Thyroid gland (tissue), 4 donors: ENCODE results near the gene TMEM202. TPM values are rescaled to one million over a fixed set of nuclear protein-coding genes. Genes with fewer than 3 reads are reported as not detected.
"Not testable (repeated sequence)": the region's sequence is repeated elsewhere in the genome, so short reads cannot be mapped to it uniquely, and the experiment has no call there.

Experiments used
- DNase-seq, 2 donors: peaks; one replicate each; pipeline ENCODE4 v3.0.0-alpha.2; 2019
- H3K27ac ChIP-seq, 3 donors: fragments of 200-600 bp; sonication (generic); 1 replicate in 2 of 3; 2 replicates in 1 of 3; pipeline ENCODE4 v1.5.1; 2016 to 2019; ENCODE audit warnings: mild to moderate bottlenecking in 1 of 3, moderate library complexity in 1 of 3
- H3K27me3 ChIP-seq: fragments of 200-600 bp; sonication (generic); one replicate; pipeline ENCODE4 v1.5.1; 2019
- H3K36me3 ChIP-seq, 2 donors: fragments of 200-600 bp; sonication (generic); one replicate each; pipeline ENCODE4 v1.5.1; 2016 to 2019
- H3K4me1 ChIP-seq, 2 donors: fragments of 200-600 bp; sonication (generic); one replicate each; pipeline ENCODE4 v1.5.1; 2017 to 2019
- H3K4me3 ChIP-seq, 3 donors: fragments of 200-600 bp; sonication (generic); replicated peaks in 1 of 3; 1 replicate in 2 of 3; 2 replicates in 1 of 3; pipeline ENCODE4 v1.5.1; 2016; ENCODE audit warnings: mild to moderate bottlenecking in 1 of 3
- H3K9me3 ChIP-seq: fragments of 200-600 bp; sonication (generic); one replicate; pipeline ENCODE4 v1.5.1; 2017
- POLR2A ChIP-seq, 2 donors: fragments of 450-650 bp; IDR thresholded peaks; one replicate each; pipeline ENCODE4 v1.6.1; 2017; ENCODE audit warnings: antibody characterized with exemption in 2 of 2, mild to moderate bottlenecking in 2 of 2, moderate library complexity in 1 of 2
- WGBS, 2 donors: methylation state at CpG; one replicate each; pipeline ENCODE4 v1.1.5; 2017; 5-methylcytosine and 5-hydroxymethylcytosine counted together
- intact Hi-C: fragments of 100-400 bp; cut with DNase I; formaldehyde crosslinking; loops from one replicate; pipeline ENCODE4 v1.15.1; 2023
- total RNA-seq, 4 donors: library from RNA; depleted of rRNA; stranded (reverse); fragments of >200 nt; gene quantifications; one replicate each; pipeline ENCODE4 v1.2.3, GENCODE V29; 2016
- TF ChIP-seq, protein P1 (sequence below), 6 experiments: fragments of 200-600 bp in 3 of 6; fragments of 450-650 bp in 3 of 6; sonication (generic) in 3 of 6; IDR thresholded peaks; one replicate each; pipeline ENCODE4 v1.5.1; 2016 to 2019; ENCODE audit warnings: antibody characterized with exemption in 6 of 6, mild to moderate bottlenecking in 2 of 6, inconsistent platforms in 1 of 6, moderate library complexity in 1 of 6

TMEM202 gene
- total RNA-seq, 4 donors from 2014 or later = not detected

DNA sequence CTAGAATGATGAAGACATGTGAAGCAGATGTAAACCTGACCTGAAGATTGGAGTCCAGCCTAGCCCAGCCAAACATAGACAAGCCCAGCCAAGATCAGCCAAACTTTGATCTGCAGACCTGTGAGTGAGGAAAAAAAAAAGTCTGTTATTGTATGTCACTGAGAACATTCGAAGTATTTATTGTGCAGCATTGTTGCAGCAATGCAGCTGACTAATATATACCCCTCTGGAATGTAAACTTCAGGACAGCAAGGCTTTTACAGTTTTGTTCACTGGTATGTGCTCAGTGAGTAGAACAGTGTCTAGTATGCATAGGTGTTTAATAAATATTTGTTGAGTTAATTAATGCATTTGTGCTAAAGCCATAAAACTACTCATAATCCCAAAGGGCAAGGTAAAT, 23.4 kb downstream of the TMEM202 start:
- Histone ChIP-seq H3K27ac (no peak overlapping the region), H3K4me3 (no peak overlapping the region), H3K4me1 (no peaks in the 10 kb centered on the region), H3K9me3 (peaks cover 4% of the 10 kb centered on the region), H3K36me3 (no peaks in the 10 kb centered on the region), H3K27me3 (no peaks in the 10 kb centered on the region)
- DNase-seq = no peak
- TF ChIP-seq, protein P1, sequence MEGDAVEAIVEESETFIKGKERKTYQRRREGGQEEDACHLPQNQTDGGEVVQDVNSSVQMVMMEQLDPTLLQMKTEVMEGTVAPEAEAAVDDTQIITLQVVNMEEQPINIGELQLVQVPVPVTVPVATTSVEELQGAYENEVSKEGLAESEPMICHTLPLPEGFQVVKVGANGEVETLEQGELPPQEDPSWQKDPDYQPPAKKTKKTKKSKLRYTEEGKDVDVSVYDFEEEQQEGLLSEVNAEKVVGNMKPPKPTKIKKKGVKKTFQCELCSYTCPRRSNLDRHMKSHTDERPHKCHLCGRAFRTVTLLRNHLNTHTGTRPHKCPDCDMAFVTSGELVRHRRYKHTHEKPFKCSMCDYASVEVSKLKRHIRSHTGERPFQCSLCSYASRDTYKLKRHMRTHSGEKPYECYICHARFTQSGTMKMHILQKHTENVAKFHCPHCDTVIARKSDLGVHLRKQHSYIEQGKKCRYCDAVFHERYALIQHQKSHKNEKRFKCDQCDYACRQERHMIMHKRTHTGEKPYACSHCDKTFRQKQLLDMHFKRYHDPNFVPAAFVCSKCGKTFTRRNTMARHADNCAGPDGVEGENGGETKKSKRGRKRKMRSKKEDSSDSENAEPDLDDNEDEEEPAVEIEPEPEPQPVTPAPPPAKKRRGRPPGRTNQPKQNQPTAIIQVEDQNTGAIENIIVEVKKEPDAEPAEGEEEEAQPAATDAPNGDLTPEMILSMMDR (IDR thresholded peaks at IDR 0.05) = no peak
- TF ChIP-seq POLR2A (IDR thresholded peaks at IDR 0.05) = no peak
- intact Hi-C loops = no loop called here
- WGBS, 2 donors = 43 to 45% methylated on average over 1 of the region's 1 CpG

DNA sequence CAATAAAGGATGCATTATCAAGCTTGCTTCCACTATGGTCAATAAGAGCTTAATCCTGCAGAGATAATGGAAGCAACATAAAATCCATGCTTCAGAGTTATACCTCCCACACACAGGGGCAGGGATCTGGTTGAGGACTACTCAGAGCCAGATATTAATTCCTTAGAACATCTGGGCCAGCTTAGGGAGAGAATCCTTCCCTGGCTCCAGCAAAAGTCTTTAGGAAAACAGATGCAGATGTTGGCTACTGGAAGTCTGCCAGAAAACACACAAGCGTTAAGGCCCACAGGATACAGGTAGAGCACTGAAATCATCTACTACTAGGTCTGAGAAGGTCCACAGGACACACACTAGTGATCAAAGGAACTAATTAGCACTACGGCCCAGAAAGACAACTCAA, 25.2 kb downstream of the TMEM202 start:
- H3K27ac ChIP-seq = no peak overlapping the region
- no peaks in the 10 kb centered on the region for H3K4me1 ChIP-seq
- 55 to 57% methylated on average over 2 of the region's 2 CpGs for WGBS, 2 donors
- DNase-seq = no peak
- no peaks in the 10 kb centered on the region for H3K36me3 ChIP-seq
- H3K4me3 ChIP-seq = no peak overlapping the region
- intact Hi-C loops = no loop called here
- TF ChIP-seq POLR2A (IDR thresholded peaks at IDR 0.05) = no peak
- TF ChIP-seq, protein P1 (IDR thresholded peaks at IDR 0.05) = no peak
- peaks cover 4% of the 10 kb centered on the region for H3K9me3 ChIP-seq
- no peaks in the 10 kb centered on the region for H3K27me3 ChIP-seq

DNA sequence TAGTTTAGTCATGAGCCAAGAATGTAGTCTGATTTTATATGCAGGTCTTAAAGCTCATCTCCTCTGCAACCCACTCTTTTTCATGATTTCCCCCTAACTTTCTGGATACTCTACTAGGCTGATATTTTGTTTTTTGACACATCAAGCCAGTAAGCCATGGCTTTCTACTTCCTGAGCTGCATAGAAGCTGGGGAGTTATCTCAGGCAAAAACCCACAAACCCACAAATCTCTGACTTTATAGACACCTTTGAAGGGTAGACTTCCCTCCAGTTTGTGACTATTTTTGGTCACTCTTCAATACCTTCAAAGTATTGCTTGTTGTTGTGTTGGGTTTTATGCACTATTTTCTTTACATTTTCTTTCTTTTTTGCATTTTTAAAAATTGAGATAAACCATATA, 28.6 kb downstream of the TMEM202 start:
- Histone ChIP-seq H3K27me3 (no peaks in the 10 kb centered on the region), H3K36me3 (no peaks in the 10 kb centered on the region), H3K9me3 (peaks cover 4% of the 10 kb centered on the region), H3K4me1 (no peaks in the 10 kb centered on the region), H3K4me3 (no peak overlapping the region), H3K27ac (no peak overlapping the region)
- no peak for DNase-seq
- TF ChIP-seq, protein P1 (IDR thresholded peaks at IDR 0.05) = no peak
- no peak for TF ChIP-seq POLR2A (IDR thresholded peaks at IDR 0.05)
- intact Hi-C loops = no loop called here

DNA sequence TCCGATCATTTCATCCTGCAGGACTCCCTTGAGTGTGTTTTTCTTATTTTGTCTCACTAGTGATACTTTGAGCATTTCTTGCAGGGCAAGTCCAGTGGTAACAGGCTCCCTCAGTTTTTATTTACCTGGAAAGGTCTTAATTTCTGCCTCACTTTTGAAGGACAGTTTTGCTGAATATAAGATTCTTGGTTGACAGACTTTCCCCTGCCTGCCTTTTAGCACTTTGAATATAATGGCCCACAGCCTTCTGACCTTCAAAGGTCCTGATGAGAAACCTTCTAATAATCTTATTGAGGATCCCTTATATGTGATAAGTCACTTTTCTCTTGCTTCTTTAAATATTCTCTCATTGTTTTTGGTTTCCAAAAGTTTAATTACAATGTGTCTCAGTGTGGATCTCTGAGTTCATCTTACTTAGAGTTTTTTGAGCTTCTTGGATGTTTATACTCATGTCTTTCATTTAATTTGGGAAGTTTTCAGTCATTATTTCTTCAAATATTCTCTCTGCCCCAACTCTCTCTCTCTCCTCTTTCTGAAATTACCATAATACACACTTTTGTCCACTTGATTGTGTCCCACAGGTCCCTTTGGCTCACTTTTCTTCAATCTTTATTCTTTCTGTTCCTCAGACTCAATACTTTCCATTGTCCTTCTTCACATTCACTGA, 39.7 kb downstream of the TMEM202 start:
- no peak for DNase-seq
- Histone ChIP-seq H3K4me1 (no peaks in the 10 kb centered on the region), H3K27me3 (no peaks in the 10 kb centered on the region), H3K36me3 (no peaks in the 10 kb centered on the region), H3K27ac (no peak overlapping the region), H3K4me3 (no peak overlapping the region), H3K9me3 (no peaks in the 10 kb centered on the region)
- TF ChIP-seq, protein P1 (IDR thresholded peaks at IDR 0.05) = no peak
- no peak for TF ChIP-seq POLR2A (IDR thresholded peaks at IDR 0.05)
- intact Hi-C loops = no loop called here
- WGBS, 2 donors = 82 to 85% methylated on average over 1 of the region's 1 CpG

DNA sequence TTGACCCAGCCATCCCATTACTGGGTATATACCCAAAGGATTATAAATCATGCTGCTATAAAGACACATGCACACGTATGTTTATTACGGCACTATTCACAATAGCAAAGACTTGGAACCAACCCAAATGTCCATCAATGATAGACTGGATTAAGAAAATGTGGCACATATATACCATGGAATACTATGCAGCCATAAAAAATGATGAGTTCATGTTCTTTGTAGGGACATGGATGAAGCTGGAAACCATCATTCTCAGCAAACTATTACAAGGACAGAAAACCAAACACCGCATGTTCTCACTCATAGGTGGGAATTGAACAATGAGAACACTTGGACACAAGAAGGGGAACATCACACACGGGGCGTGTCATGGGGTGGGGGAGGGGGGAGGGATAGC, 44.7 kb downstream of the TMEM202 start:
- H3K27ac ChIP-seq, H3K36me3 ChIP-seq, H3K27me3 ChIP-seq, DNase-seq, H3K9me3 ChIP-seq, intact Hi-C loops, H3K4me1 ChIP-seq, H3K4me3 ChIP-seq: not testable (repeated sequence)
- WGBS, 2 donors = 87 to 95% methylated on average over 5 of the region's 5 CpGs
